A673 (cell line): ENCODE measurements around the gene MICAL3. TPM values are rescaled to one million over a fixed set of nuclear protein-coding genes. Genes with fewer than 3 reads are reported as not detected.

Experiments used
- BruUV-seq: library from RNA; stranded (reverse); fragments of 400-500 nt; replicated peaks from 2 replicates; lab custom pipeline; 2021; lab: Mats Ljungman, UMichigan
- CTCF ChIA-PET: fragments of 300-600 bp; sonication (Branson Sonifier 250); formaldehyde crosslinking; loops from one replicate; lab custom pipeline; 2022; ENCODE audit warnings: antibody characterized with exemption; lab: Charles Lee
- POLR2A ChIA-PET: fragments of 300-600 bp; sonication (Branson Sonifier 250); formaldehyde crosslinking; loops from one replicate; lab custom pipeline; 2022; ENCODE audit warnings: antibody characterized with exemption; ENCODE audit not compliant: low non-redundant PET; lab: Charles Lee
- DNase-seq: peaks from one replicate; pipeline ENCODE4 v3.0.0-alpha.2; 2015; ENCODE audit warnings: low spot score
- H3K27ac ChIP-seq: fragments of 200-600 bp; sonication (generic); 2 replicates; pipeline ENCODE4 v1.5.1; 2016; ENCODE audit warnings: mixed run types, low read depth, mild to moderate bottlenecking, mixed read lengths, antibody characterized with exemption, low read length; ENCODE audit not compliant: poor library complexity, severe bottlenecking
- H3K27me3 ChIP-seq: fragments of 200-600 bp; sonication (generic); replicated peaks from 2 replicates; pipeline ENCODE4 v1.6.1; 2017; ENCODE audit warnings: mixed run types, low read depth, mild to moderate bottlenecking, mixed read lengths, antibody characterized with exemption, low read length; ENCODE audit not compliant: insufficient read depth, poor library complexity
- H3K36me3 ChIP-seq: fragments of 200-600 bp; sonication (generic); 2 replicates; pipeline ENCODE4 v1.6.1; 2016; ENCODE audit warnings: mixed run types, mild to moderate bottlenecking, mixed read lengths, antibody characterized with exemption, low read length; ENCODE audit not compliant: insufficient read depth, poor library complexity, severe bottlenecking
- H3K4me1 ChIP-seq: fragments of 200-600 bp; sonication (generic); 2 replicates; pipeline ENCODE4 v1.6.1; 2017; ENCODE audit warnings: mixed run types, mild to moderate bottlenecking, mixed read lengths, antibody characterized with exemption, low read length; ENCODE audit not compliant: insufficient read depth, poor library complexity, severe bottlenecking
- H3K4me3 ChIP-seq: fragments of 200-600 bp; sonication (generic); 2 replicates; pipeline ENCODE4 v1.5.1; 2016; ENCODE audit warnings: low read depth, mixed run types, mild to moderate bottlenecking, mixed read lengths, low read length; ENCODE audit not compliant: poor library complexity, severe bottlenecking
- H3K9me3 ChIP-seq: fragments of 200-600 bp; sonication (generic); 2 replicates; pipeline ENCODE4 v1.6.1; 2016; ENCODE audit warnings: mixed run types, low read depth, mild to moderate bottlenecking, mixed read lengths, antibody characterized with exemption, low read length; ENCODE audit not compliant: poor library complexity, severe bottlenecking
- EZH2 ChIP-seq: fragments of 200-600 bp; sonication (generic); IDR thresholded peaks from 2 replicates; pipeline ENCODE4 v1.6.1; 2017; ENCODE audit warnings: borderline replicate concordance, low read depth, mild to moderate bottlenecking, mixed read lengths, antibody characterized with exemption, low read length; ENCODE audit not compliant: poor library complexity, severe bottlenecking
- intact Hi-C: fragments of 100-400 bp; cut with micrococcal nuclease; formaldehyde crosslinking; loops from one replicate; pipeline ENCODE4 v1.10.0; 2022; ENCODE audit not compliant: unreplicated experiment
- total RNA-seq: library from RNA; stranded (reverse); gene quantifications from 2 replicates; pipeline ENCODE4 v1.2.3, GENCODE V29; 2021
- TF ChIP-seq, protein P1 (sequence below): fragments of 300-800, 200-600 bp; sonication (generic); conservative IDR thresholded peaks from 2 replicates; pipeline ENCODE4 v1.5.1; 2017; ENCODE audit warnings: low read depth, mild to moderate bottlenecking, antibody characterized with exemption, low read length, moderate library complexity, mixed read lengths

Gene MICAL3
- total RNA-seq, 1 experiment from 2014 or later, result 63.6 TPM

DNA sequence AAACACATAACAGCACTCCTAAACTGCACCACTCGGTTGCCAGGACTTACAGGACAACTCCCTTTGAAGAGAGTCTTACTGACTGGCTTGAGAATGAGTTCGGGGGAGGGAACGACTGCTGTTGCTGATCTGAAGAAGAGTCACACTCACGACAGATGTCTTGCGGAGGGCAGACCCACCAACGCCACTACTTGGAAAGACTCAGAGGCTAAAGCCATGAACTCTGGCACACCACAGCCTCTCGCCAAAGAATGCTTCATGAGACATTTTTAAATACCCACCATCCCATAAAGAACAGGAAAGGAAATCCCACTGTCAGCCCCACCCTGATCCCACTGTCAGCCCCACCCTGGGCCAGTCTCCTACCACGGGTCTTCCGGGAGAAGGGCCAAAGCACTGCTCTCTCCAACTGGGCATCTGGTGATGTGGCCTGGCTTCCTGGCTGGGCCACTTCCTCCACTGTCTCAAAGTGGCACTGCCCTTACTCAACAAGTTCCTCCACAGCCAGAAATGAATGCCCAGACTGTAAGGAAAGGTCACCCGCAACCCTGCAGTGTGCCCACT is 73.6 kb downstream of the MICAL3 start:
- Histone ChIP-seq H3K27ac (no peak overlapping the region), H3K9me3 (no peaks in the 10 kb centered on the region), H3K4me3 (no peak overlapping the region), H3K27me3 (no peaks in the 10 kb centered on the region), H3K36me3 (no peaks in the 10 kb centered on the region), H3K4me1 (peaks cover 4% of the 10 kb centered on the region)
- no TSS peak for BruUV-seq
- no peak for DNase-seq
- POLR2A ChIA-PET, result no interaction called here
- TF ChIP-seq, protein P1, sequence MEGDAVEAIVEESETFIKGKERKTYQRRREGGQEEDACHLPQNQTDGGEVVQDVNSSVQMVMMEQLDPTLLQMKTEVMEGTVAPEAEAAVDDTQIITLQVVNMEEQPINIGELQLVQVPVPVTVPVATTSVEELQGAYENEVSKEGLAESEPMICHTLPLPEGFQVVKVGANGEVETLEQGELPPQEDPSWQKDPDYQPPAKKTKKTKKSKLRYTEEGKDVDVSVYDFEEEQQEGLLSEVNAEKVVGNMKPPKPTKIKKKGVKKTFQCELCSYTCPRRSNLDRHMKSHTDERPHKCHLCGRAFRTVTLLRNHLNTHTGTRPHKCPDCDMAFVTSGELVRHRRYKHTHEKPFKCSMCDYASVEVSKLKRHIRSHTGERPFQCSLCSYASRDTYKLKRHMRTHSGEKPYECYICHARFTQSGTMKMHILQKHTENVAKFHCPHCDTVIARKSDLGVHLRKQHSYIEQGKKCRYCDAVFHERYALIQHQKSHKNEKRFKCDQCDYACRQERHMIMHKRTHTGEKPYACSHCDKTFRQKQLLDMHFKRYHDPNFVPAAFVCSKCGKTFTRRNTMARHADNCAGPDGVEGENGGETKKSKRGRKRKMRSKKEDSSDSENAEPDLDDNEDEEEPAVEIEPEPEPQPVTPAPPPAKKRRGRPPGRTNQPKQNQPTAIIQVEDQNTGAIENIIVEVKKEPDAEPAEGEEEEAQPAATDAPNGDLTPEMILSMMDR, result no peak
- no peak for TF ChIP-seq EZH2
- CTCF ChIA-PET, result interaction anchor here (0.6 kb wide), 1 partner anchor 119 kb away, joined by 3 read pairs; no protein-coding TSS in a partner anchor
- intact Hi-C loops, result no loop called here

DNA sequence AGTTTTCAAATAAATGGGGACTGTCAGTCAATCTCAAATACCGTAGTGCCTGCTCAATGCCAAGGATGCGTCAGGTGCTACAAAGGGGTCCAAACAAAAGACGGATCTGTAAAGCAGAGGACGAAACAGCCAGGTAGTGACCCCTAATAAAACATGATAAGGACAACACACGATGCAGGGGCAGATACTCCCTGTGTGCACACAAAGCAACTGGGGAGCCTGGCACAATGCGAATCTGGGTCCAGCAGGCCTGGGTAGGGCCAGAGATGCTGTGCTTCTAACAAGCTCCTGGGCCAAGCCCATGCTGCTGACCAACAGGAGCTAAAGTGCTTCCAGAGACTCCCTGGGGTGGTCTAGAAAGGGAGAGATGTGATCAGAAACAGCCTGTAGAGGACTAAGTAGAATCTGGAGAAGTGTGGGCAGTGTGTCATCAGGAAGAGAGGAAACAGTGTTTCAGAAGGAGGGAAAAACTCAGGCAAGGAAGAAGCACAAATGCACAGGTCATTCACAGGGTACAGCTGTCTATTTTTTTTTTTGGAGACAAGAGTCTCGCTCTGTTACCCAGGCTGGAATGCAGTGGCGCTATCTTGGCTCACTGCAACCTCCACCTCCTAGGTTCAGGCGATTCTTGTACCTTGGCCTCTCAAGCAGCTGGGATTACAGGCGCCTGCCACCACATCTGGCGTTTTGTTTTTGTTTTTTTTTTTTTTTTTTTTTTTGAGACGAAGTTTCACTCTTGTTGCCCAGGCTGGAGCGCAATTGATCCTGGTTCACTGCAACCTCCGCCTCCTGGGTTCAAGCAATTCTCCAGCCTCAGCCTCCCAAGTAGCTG is 74.5 kb downstream of the MICAL3 start:
- Histone ChIP-seq H3K4me1 (peaks cover 4% of the 10 kb centered on the region), H3K36me3 (no peaks in the 10 kb centered on the region), H3K27me3 (no peaks in the 10 kb centered on the region), H3K4me3 (no peak overlapping the region), H3K27ac (no peak overlapping the region), H3K9me3 (no peaks in the 10 kb centered on the region)
- intact Hi-C loops, result no loop called here
- ChIA-PET POLR2A (no interaction called here), CTCF (no interaction called here)
- DNase-seq, result no peak
- no TSS peak for BruUV-seq
- TF ChIP-seq, protein P1, result no peak
- no peak for TF ChIP-seq EZH2

DNA sequence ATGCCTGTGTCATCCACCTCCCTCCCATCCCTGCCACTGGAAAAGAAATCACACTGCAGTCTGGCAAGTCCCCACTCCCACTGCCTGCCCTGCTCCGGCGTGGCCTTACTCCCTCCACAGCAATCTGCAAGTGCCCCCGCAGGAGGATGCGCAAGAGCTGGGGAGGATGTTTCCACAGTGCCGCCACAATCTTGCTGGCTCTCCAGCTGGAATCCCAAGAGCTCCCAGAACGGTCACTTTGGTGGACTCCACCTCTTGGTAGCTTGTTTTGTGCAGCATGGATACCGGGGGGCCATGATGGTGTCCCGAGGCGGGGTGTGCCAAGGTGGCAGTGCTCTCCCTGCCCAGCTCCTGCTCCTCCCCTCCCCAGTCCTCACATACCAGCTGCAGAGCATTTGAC is 76.3 kb downstream of the MICAL3 start:
- no peak for DNase-seq
- no peak for TF ChIP-seq EZH2
- TF ChIP-seq, protein P1, result no peak
- H3K27me3 ChIP-seq, result no peaks in the 10 kb centered on the region
- no TSS peak for BruUV-seq
- peaks cover 14% of the 10 kb centered on the region for H3K4me1 ChIP-seq
- intact Hi-C loops, result no loop called here
- ChIA-PET CTCF (no interaction called here), POLR2A (no interaction called here)
- no peaks in the 10 kb centered on the region for H3K9me3 ChIP-seq
- H3K36me3 ChIP-seq, result no peaks in the 10 kb centered on the region
- H3K4me3 ChIP-seq, result no peak overlapping the region
- H3K27ac ChIP-seq, result no peak overlapping the region
